LNCaP clone FGC (cell line): ENCODE data around the gene GAB2.
"Not testable (repeated sequence)": the region's sequence is repeated elsewhere in the genome, so short reads cannot be mapped to it uniquely, and the experiment has no call there.

ENCODE experiments used
- DNase-seq: peaks from one replicate; pipeline ENCODE4 v3.0.0-alpha.2; 2011; ENCODE audit warnings: low read depth
- H3K4me3 ChIP-seq: 2 replicates; pipeline ENCODE4 v1.5.1; 2011; ENCODE audit warnings: mild to moderate bottlenecking, low read depth, low read length, control low read depth
- TF ChIP-seq, protein P1 (sequence below): IDR thresholded peaks from 2 replicates; pipeline ENCODE4 v1.5.1; 2012; ENCODE audit warnings: mild to moderate bottlenecking; ENCODE audit not compliant: control insufficient read depth, insufficient read depth; ENCODE audit errors: extremely low read depth

GAB2 gene

DNA sequence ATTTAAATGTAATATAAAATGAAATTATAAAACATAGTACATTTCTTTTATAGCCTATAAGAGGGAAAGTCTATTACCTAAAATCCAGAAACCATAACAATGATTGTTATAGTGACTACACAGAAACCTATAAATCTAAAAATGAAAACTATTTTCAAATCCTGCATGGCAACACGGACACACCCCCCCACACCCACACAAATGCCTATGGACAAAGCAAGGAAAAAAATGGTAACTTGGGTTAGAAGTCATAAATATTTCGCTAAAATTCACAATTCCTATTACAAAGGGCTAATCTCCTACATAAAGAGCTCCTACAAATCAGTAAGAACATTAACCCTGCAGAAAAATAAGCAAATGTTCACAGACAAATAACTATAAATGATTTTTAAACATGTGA is 56.4 kb downstream of the GAB2 start:
- DNase-seq, result no peak
- TF ChIP-seq, protein P1, sequence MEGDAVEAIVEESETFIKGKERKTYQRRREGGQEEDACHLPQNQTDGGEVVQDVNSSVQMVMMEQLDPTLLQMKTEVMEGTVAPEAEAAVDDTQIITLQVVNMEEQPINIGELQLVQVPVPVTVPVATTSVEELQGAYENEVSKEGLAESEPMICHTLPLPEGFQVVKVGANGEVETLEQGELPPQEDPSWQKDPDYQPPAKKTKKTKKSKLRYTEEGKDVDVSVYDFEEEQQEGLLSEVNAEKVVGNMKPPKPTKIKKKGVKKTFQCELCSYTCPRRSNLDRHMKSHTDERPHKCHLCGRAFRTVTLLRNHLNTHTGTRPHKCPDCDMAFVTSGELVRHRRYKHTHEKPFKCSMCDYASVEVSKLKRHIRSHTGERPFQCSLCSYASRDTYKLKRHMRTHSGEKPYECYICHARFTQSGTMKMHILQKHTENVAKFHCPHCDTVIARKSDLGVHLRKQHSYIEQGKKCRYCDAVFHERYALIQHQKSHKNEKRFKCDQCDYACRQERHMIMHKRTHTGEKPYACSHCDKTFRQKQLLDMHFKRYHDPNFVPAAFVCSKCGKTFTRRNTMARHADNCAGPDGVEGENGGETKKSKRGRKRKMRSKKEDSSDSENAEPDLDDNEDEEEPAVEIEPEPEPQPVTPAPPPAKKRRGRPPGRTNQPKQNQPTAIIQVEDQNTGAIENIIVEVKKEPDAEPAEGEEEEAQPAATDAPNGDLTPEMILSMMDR, result no peak
- no peak overlapping the region for H3K4me3 ChIP-seq

DNA sequence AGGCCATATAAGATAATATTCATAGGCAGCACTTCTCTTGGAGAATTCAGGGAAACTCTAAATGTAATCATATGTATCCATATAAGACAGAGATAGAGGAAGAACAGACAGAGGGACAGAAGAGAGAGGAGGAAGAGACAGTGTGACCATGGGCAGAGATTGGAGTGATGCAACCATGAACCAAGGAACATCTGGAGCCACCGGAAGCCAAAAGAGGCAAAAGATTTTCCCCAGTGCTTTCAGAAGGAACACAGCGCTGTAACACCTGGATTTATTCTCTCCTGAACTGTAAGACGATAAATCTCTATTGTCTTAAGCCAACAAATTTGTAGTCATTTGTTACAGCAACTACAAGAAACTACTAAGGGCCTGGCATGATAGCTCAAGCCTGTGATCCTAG is 57.7 kb downstream of the GAB2 start:
- H3K4me3 ChIP-seq, result no peak overlapping the region
- TF ChIP-seq, protein P1, result no peak
- DNase-seq, result no peak

DNA sequence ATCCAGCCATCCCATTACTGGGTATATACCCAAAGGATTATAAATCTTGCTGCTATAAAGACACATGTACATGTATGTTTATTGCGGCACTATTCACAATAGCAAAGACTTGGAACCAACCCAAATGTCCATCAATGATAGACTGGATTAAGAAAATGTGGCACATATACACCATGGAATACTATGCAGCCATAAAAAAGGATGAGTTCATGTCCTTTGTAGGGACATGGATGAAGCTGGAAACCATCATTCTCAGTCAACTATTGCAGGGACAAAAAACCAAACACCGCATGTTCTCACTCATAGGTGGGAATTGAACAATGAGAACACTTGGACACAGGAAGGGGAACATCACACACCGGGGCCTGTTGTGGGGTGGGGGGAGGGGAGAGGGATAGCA is 59.7 kb downstream of the GAB2 start:
- DNase-seq, H3K4me3 ChIP-seq: not testable (repeated sequence)

DNA sequence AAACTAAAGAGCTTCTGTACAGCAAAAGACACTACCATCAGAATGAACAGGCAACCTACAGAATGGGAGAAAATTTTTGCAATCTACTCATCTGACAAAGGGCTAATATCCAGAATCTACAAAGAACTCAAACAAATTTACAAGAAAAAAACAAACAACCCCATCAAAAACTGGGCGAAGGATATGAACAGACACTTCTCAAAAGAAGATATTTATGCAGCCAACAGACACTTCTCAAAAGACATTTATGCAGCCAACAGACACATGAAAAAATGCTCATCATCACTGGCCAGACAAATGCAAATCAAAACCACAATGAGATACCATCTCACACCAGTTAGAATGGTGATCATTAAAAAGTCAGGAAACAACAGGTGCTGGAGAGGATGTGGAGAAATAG is 60.2 kb downstream of the GAB2 start:
- not testable (repeated sequence) for H3K4me3 ChIP-seq, DNase-seq

DNA sequence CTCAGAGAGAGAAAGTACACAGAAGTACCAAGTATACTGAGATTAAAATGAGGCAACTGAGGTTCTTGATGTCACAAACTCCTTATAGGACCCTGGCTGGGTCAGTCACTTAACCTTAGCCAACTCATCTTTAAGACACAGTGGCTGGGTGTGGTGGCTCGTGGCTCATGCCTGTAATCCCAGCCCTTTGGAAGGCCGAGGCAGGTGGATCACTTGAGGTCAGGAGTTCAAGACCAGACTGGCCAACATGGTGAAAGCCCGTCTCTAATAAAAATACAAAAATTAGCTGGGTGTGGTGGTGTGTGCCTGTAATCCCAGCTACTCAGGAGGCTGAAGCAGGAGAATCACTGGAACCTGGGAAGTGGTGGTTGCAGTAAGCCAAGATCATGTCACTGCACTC is 61.9 kb downstream of the GAB2 start:
- not testable (repeated sequence) for H3K4me3 ChIP-seq, DNase-seq

DNA sequence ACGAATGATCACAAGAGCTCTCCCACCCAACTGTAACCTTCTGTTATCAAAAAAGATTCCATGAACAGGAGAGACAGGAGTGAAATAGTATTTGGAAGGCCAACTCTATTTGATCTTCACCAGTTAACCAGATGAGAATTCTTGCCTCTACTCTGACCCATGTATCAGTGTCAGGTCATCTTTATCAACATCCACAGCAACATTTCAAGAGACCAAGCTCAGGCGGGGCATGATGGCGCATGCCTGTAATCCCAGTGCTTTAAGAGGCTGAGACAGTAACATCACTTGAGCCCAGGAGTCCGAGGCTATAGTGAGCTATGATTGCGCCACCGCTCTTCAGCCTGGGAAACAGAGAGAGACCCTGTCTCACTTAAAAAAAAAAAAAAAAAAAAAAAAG is 62.3 kb downstream of the GAB2 start:
- DNase-seq, result no peak
- H3K4me3 ChIP-seq, result no peak overlapping the region
- TF ChIP-seq, protein P1, result no peak

DNA sequence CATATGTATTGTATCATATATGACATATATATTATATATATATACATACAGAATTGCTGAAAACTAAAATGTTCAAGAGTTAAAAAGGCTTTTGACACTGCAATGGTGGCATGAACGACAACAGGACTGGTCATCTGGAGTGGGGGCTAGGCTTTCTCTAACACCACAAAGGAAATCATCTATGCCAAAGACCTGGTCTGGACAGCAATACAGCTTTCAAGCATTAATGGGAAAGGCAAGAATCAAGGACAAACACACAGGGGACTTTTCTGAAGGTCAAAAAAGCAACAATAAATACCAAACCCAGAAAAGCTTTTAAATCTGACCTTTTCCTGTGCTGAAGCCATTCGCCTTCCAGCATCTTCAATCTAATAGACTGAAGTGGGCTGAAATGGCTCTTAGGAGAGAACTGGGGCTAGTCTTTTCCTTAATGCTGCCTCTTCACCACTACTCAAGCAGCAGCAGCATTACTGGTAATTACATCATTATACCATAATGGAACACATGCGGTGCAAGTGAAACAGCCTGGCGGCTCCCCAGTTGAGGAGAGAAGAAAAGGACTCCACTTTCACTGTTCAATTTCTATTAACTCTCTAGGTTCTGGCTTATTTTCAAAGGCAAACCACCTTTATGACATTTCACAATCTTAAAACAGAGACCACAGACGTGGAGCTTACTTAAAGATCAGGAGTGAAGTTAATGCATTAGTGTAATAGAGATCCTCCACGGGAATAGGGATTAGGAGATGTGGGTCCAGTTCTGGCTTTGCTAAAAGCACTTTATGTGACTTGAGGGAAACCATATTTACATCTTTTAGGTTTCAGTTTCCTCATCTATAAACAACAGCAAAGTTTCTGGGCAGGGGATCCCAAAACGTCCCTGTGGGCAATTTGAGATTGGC is 63.0 kb downstream of the GAB2 start:
- no peak overlapping the region for H3K4me3 ChIP-seq
- TF ChIP-seq, protein P1, result no peak
- DNase-seq, result no peak

DNA sequence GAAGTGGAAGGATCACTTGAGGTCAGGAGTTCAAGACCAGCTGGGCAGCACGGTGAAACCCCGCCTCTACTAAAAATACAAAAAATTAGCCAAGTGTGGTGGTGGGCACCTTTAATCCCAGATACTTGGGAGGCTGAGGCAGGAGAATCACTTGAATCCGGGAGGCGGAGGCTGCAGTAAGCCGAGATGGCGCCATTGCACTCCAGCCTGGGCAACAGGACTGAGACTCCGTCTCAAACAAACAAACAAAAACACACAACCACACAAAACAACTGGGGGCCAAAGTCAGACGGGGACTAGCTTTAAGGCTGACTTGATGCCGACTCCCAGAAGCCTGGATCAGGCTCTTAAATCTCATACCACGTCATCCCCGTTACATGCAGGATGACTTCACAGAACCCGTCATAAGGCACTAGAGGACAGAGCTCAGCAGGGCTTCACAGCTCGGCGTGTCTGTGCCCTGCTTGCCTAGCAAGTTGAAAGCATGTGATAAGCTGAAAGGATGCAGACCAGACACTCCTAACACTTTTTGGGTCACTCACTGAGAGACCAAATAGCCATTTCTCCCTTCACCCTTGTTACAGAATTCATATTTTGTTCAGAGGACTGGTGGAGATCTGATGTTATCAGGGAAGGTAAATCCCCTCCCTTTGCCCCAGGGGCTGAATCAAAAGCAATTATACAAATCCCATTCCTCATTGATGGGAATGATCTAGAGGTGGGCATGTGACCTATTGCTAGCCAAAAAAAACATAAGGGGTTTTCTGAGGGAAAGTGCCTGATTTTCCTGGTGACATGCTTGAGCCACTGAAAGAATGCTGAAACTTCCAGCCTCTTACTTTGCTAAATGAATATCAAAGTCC is 65.4 kb downstream of the GAB2 start:
- H3K4me3 ChIP-seq, result no peak overlapping the region
- DNase-seq, result no peak
- TF ChIP-seq, protein P1, result no peak
